GM23338 (cell line): ENCODE measurements around the gene FMN2.

ENCODE experiments used
- CREB1 ChIP-seq: fragments of 250-450 bp; sonication (Bioruptor Pico); IDR thresholded peaks from 2 replicates; pipeline ENCODE4 v1.5.0; 2020; ENCODE audit warnings: low read depth, mild to moderate bottlenecking, moderate library complexity
- EZH2 ChIP-seq: fragments of 200-600 bp; sonication (generic); IDR thresholded peaks from one replicate; pipeline ENCODE4 v1.8.0; 2017; ENCODE audit warnings: antibody characterized with exemption, mild to moderate bottlenecking, low read depth; ENCODE audit not compliant: unreplicated experiment
- EZH2phosphoT487 ChIP-seq: fragments of 200-600 bp; sonication (generic); IDR thresholded peaks from one replicate; pipeline ENCODE4 v1.8.1; 2018; ENCODE audit warnings: antibody characterized with exemption; ENCODE audit not compliant: unreplicated experiment
- JUNB ChIP-seq: IDR thresholded peaks from one replicate; pipeline ENCODE4 v1.6.1; 2016; ENCODE audit warnings: antibody characterized with exemption; ENCODE audit not compliant: unreplicated experiment
- NANOG ChIP-seq: IDR thresholded peaks from 2 replicates; pipeline ENCODE4 v1.6.1; 2016; ENCODE audit warnings: antibody characterized with exemption, borderline replicate concordance
- POLR2AphosphoS5 ChIP-seq: IDR thresholded peaks from 2 replicates; pipeline ENCODE4 v1.6.1; 2016; ENCODE audit warnings: antibody characterized with exemption, low read depth
- ZNF331 ChIP-seq: fragments of 250-450 bp; sonication (Bioruptor Pico); IDR thresholded peaks from 2 replicates; pipeline ENCODE4 v1.5.0; 2020; ENCODE audit warnings: low read depth, mild to moderate bottlenecking, moderate library complexity
- TF ChIP-seq, protein P1 (sequence below), 2 experiments: fragments of 200-600 bp in 1 of 2; sonication (generic) in 1 of 2; conservative IDR thresholded peaks; 2 replicates each; pipeline versions ENCODE4 v1.5.1 to v1.6.1; 2016 to 2017; ENCODE audit warnings: antibody characterized with exemption in 2 of 2, low read depth in 2 of 2, mild to moderate bottlenecking in 2 of 2, moderate library complexity in 1 of 2
- TF ChIP-seq, protein P2 (sequence below): IDR thresholded peaks from one replicate; pipeline ENCODE4 v1.6.1; 2018; ENCODE audit warnings: antibody characterized with exemption; ENCODE audit not compliant: unreplicated experiment
- TF ChIP-seq, protein P3 (sequence below): fragments of 250-450 bp; sonication (Bioruptor Pico); IDR thresholded peaks from 2 replicates; pipeline ENCODE4 v1.5.0; 2020; ENCODE audit warnings: mild to moderate bottlenecking, moderate library complexity
- TF ChIP-seq, protein P4 (sequence below): IDR thresholded peaks from 2 replicates; pipeline ENCODE4 v1.6.1; 2016; ENCODE audit warnings: antibody characterized with exemption

DNA sequence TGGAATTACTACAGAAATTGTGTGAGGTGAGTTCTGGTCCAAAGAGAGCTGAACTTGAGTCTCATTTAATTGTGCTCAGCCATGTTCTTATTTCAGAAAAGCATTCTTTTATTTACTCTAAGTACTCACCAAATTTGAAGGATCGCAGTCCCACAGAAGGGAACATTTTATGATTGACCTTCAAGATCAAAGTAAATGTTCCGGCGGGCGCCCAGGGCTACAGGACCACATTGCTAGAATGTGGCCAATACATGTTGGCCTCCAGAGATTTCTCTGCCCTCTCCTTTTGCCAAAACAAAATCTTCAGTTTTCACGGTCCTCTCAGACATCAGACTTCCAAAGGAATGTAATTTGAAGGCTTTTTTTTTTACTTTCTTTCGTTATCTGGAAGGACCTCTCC, 237.8 kb downstream of the FMN2 start:
- TF ChIP-seq, protein P1, sequence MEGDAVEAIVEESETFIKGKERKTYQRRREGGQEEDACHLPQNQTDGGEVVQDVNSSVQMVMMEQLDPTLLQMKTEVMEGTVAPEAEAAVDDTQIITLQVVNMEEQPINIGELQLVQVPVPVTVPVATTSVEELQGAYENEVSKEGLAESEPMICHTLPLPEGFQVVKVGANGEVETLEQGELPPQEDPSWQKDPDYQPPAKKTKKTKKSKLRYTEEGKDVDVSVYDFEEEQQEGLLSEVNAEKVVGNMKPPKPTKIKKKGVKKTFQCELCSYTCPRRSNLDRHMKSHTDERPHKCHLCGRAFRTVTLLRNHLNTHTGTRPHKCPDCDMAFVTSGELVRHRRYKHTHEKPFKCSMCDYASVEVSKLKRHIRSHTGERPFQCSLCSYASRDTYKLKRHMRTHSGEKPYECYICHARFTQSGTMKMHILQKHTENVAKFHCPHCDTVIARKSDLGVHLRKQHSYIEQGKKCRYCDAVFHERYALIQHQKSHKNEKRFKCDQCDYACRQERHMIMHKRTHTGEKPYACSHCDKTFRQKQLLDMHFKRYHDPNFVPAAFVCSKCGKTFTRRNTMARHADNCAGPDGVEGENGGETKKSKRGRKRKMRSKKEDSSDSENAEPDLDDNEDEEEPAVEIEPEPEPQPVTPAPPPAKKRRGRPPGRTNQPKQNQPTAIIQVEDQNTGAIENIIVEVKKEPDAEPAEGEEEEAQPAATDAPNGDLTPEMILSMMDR (conservative IDR thresholded peaks at IDR 0.05; ENCODE audit: low read depth in 2 of 2) = no peak
- TF ChIP-seq POLR2AphosphoS5 (no peak), EZH2 (no peak), CREB1 (CRISPR knock-in tag) (no peak), EZH2phosphoT487 (no peak), JUNB (no peak), ZNF331 (no peak), NANOG (no peak)
- TF ChIP-seq, protein P2, sequence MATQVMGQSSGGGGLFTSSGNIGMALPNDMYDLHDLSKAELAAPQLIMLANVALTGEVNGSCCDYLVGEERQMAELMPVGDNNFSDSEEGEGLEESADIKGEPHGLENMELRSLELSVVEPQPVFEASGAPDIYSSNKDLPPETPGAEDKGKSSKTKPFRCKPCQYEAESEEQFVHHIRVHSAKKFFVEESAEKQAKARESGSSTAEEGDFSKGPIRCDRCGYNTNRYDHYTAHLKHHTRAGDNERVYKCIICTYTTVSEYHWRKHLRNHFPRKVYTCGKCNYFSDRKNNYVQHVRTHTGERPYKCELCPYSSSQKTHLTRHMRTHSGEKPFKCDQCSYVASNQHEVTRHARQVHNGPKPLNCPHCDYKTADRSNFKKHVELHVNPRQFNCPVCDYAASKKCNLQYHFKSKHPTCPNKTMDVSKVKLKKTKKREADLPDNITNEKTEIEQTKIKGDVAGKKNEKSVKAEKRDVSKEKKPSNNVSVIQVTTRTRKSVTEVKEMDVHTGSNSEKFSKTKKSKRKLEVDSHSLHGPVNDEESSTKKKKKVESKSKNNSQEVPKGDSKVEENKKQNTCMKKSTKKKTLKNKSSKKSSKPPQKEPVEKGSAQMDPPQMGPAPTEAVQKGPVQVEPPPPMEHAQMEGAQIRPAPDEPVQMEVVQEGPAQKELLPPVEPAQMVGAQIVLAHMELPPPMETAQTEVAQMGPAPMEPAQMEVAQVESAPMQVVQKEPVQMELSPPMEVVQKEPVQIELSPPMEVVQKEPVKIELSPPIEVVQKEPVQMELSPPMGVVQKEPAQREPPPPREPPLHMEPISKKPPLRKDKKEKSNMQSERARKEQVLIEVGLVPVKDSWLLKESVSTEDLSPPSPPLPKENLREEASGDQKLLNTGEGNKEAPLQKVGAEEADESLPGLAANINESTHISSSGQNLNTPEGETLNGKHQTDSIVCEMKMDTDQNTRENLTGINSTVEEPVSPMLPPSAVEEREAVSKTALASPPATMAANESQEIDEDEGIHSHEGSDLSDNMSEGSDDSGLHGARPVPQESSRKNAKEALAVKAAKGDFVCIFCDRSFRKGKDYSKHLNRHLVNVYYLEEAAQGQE = no peak
- TF ChIP-seq, protein P3, sequence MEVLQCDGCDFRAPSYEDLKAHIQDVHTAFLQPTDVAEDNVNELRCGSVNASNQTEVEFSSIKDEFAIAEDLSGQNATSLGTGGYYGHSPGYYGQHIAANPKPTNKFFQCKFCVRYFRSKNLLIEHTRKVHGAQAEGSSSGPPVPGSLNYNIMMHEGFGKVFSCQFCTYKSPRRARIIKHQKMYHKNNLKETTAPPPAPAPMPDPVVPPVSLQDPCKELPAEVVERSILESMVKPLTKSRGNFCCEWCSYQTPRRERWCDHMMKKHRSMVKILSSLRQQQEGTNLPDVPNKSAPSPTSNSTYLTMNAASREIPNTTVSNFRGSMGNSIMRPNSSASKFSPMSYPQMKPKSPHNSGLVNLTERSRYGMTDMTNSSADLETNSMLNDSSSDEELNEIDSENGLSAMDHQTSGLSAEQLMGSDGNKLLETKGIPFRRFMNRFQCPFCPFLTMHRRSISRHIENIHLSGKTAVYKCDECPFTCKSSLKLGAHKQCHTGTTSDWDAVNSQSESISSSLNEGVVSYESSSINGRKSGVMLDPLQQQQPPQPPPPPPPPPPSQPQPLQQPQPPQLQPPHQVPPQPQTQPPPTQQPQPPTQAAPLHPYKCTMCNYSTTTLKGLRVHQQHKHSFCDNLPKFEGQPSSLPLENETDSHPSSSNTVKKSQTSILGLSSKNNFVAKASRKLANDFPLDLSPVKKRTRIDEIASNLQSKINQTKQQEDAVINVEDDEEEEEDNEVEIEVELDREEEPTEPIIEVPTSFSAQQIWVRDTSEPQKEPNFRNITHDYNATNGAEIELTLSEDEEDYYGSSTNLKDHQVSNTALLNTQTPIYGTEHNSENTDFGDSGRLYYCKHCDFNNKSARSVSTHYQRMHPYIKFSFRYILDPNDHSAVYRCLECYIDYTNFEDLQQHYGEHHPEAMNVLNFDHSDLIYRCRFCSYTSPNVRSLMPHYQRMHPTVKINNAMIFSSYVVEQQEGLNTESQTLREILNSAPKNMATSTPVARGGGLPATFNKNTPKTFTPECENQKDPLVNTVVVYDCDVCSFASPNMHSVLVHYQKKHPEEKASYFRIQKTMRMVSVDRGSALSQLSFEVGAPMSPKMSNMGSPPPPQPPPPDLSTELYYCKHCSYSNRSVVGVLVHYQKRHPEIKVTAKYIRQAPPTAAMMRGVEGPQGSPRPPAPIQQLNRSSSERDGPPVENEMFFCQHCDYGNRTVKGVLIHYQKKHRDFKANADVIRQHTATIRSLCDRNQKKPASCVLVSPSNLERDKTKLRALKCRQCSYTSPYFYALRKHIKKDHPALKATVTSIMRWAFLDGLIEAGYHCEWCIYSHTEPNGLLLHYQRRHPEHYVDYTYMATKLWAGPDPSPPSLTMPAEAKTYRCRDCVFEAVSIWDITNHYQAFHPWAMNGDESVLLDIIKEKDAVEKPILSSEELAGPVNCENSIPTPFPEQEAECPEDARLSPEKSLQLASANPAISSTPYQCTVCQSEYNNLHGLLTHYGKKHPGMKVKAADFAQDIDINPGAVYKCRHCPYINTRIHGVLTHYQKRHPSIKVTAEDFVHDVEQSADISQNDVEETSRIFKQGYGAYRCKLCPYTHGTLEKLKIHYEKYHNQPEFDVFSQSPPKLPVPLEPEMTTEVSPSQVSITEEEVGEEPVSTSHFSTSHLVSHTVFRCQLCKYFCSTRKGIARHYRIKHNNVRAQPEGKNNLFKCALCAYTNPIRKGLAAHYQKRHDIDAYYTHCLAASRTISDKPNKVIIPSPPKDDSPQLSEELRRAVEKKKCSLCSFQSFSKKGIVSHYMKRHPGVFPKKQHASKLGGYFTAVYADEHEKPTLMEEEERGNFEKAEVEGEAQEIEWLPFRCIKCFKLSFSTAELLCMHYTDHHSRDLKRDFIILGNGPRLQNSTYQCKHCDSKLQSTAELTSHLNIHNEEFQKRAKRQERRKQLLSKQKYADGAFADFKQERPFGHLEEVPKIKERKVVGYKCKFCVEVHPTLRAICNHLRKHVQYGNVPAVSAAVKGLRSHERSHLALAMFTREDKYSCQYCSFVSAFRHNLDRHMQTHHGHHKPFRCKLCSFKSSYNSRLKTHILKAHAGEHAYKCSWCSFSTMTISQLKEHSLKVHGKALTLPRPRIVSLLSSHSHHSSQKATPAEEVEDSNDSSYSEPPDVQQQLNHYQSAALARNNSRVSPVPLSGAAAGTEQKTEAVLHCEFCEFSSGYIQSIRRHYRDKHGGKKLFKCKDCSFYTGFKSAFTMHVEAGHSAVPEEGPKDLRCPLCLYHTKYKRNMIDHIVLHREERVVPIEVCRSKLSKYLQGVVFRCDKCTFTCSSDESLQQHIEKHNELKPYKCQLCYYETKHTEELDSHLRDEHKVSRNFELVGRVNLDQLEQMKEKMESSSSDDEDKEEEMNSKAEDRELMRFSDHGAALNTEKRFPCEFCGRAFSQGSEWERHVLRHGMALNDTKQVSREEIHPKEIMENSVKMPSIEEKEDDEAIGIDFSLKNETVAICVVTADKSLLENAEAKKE (CRISPR knock-in tag) = no peak
- TF ChIP-seq, protein P4, sequence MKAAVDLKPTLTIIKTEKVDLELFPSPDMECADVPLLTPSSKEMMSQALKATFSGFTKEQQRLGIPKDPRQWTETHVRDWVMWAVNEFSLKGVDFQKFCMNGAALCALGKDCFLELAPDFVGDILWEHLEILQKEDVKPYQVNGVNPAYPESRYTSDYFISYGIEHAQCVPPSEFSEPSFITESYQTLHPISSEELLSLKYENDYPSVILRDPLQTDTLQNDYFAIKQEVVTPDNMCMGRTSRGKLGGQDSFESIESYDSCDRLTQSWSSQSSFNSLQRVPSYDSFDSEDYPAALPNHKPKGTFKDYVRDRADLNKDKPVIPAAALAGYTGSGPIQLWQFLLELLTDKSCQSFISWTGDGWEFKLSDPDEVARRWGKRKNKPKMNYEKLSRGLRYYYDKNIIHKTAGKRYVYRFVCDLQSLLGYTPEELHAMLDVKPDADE = no peak
